Measurements from ENCODE around the gene HPGDS. TPM values are rescaled to one million over a fixed set of nuclear protein-coding genes. Genes with fewer than 3 reads are reported as not detected.
A peak's percentile ranks its signal among the peaks of the same experiment; 100 is the strongest.

Gene HPGDS
- polyA plus RNA-seq, 1 donor from 2014 or later, result not detected

DNA sequence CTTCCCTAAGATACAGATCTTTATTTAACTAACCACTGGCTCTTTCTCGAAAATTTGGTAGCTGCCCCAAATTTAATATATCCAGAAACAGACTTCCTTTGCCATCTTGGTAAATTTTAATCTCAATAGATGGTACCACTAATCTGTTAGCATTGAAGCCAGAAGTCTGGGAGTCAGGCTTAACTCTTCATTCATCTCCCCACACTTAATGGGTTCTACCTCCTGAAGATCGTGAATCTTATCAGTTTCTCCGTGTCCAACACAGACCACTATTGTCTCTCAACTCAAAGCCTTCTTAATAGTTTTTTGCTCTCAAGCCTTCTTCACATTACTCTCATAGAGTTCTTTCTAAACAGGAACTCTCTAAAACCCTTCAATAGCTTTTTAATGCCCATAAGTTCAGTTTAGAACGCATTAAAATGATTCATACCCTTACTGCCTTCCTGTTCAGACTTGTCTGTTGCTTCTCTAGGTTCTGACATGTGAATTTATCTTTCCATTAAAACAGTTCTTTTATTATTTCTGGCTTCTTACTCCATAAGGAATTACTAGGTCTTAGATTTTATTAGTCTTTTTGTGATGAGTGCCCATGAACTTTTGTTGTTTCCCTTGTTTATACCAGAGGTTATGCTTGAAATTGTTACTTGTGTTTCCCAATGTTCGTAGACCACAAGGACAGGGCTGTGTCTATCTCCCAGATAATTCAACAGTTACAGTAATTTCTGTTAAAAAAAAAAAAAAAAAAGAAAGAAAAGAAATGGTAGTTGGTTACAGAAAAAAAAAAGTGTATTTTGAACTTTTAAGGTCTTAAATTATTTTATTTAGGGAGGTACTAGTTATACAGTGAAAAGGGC, 80.2 kb downstream of the HPGDS start:
- Histone ChIP-seq H3K27ac (ENCODE audit: low read length) (no peak overlapping the region), H3K27me3 (ENCODE audit: insufficient read depth, low read depth, low read length) (no peaks in the 10 kb centered on the region)

DNA sequence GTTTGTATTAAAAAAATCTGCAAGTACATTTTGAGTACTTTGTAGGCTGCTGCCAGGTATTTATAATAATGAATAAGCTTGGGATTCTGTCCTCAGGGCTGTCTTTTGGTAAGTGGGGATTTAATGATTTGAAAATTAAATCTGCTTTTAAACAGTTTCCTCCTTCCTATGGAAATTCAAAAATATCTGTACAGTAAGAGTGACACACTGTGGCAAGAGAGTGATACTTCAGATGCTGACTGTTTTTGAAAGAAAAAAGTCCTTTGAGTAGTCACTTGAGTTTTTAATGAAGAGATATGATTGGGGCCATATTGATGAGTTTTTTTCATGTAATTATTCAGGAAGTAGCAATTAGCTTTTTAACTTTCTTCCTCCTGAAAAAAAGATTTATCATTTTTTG, 85.8 kb downstream of the HPGDS start:
- no peak for TF ChIP-seq EP300 (conservative IDR thresholded peaks at IDR 0.05; ENCODE audit: poor library complexity, severe bottlenecking)
- TF ChIP-seq EZH2 (IDR thresholded peaks at IDR 0.05; ENCODE audit: borderline replicate concordance, insufficient read depth, low read length, poor library complexity, severe bottlenecking), result no peak
- TF ChIP-seq TAF1 (IDR thresholded peaks at IDR 0.05; ENCODE audit: low read depth), result no peak
- peak; percentile 65 for TF ChIP-seq SMC3 (conservative IDR thresholded peaks at IDR 0.05; ENCODE audit: poor library complexity)
- TF ChIP-seq, protein P1, sequence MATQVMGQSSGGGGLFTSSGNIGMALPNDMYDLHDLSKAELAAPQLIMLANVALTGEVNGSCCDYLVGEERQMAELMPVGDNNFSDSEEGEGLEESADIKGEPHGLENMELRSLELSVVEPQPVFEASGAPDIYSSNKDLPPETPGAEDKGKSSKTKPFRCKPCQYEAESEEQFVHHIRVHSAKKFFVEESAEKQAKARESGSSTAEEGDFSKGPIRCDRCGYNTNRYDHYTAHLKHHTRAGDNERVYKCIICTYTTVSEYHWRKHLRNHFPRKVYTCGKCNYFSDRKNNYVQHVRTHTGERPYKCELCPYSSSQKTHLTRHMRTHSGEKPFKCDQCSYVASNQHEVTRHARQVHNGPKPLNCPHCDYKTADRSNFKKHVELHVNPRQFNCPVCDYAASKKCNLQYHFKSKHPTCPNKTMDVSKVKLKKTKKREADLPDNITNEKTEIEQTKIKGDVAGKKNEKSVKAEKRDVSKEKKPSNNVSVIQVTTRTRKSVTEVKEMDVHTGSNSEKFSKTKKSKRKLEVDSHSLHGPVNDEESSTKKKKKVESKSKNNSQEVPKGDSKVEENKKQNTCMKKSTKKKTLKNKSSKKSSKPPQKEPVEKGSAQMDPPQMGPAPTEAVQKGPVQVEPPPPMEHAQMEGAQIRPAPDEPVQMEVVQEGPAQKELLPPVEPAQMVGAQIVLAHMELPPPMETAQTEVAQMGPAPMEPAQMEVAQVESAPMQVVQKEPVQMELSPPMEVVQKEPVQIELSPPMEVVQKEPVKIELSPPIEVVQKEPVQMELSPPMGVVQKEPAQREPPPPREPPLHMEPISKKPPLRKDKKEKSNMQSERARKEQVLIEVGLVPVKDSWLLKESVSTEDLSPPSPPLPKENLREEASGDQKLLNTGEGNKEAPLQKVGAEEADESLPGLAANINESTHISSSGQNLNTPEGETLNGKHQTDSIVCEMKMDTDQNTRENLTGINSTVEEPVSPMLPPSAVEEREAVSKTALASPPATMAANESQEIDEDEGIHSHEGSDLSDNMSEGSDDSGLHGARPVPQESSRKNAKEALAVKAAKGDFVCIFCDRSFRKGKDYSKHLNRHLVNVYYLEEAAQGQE (IDR thresholded peaks at IDR 0.05; ENCODE audit: borderline replicate concordance), result no peak
- no peak for TF ChIP-seq POLR2AphosphoS5 (IDR thresholded peaks at IDR 0.05)
- TF ChIP-seq, protein P2, sequence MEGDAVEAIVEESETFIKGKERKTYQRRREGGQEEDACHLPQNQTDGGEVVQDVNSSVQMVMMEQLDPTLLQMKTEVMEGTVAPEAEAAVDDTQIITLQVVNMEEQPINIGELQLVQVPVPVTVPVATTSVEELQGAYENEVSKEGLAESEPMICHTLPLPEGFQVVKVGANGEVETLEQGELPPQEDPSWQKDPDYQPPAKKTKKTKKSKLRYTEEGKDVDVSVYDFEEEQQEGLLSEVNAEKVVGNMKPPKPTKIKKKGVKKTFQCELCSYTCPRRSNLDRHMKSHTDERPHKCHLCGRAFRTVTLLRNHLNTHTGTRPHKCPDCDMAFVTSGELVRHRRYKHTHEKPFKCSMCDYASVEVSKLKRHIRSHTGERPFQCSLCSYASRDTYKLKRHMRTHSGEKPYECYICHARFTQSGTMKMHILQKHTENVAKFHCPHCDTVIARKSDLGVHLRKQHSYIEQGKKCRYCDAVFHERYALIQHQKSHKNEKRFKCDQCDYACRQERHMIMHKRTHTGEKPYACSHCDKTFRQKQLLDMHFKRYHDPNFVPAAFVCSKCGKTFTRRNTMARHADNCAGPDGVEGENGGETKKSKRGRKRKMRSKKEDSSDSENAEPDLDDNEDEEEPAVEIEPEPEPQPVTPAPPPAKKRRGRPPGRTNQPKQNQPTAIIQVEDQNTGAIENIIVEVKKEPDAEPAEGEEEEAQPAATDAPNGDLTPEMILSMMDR (IDR thresholded peaks at IDR 0.05; ENCODE audit: poor library complexity, severe bottlenecking), result peak; percentile 52
- TF ChIP-seq MXI1 (conservative IDR thresholded peaks at IDR 0.05; ENCODE audit: poor library complexity, severe bottlenecking), result no peak
- peak; percentile 59 for TF ChIP-seq RAD21 (conservative IDR thresholded peaks at IDR 0.05)
- Histone ChIP-seq H3K27me3 (ENCODE audit: insufficient read depth, low read depth, low read length) (no peaks in the 10 kb centered on the region), H4K20me1 (ENCODE audit: insufficient read depth) (no peaks in the 10 kb centered on the region), H3F3A (ENCODE audit: insufficient read depth, low read length, poor library complexity, severe bottlenecking) (no peaks in the 10 kb centered on the region), H3K9me2 (ENCODE audit: insufficient read depth, low read length) (no peaks in the 10 kb centered on the region), H3K4me3 (ENCODE audit: low read length) (no peak overlapping the region), H3K9me3 (ENCODE audit: low read length) (no peaks in the 10 kb centered on the region), H2AFZ (ENCODE audit: low read depth, low read length) (no peak overlapping the region), H3K36me3 (ENCODE audit: insufficient read depth, low read length) (no peaks in the 10 kb centered on the region), H3K9ac (ENCODE audit: low read length) (no peak overlapping the region), H3K4me2 (ENCODE audit: low read length) (no peak overlapping the region), H3K79me2 (replicated peaks; ENCODE audit: insufficient read depth, low read length) (no peaks in the 10 kb centered on the region), H3K27ac (ENCODE audit: low read length) (no peak overlapping the region)

More for the DNA sequence above, 80.2 kb downstream of the HPGDS start:
- Histone ChIP-seq H4K20me1 (ENCODE audit: insufficient read depth) (no peaks in the 10 kb centered on the region), H3K9me2 (ENCODE audit: insufficient read depth, low read length) (no peaks in the 10 kb centered on the region), H3K4me2 (ENCODE audit: low read length) (no peak overlapping the region), H3K36me3 (ENCODE audit: insufficient read depth, low read length) (no peaks in the 10 kb centered on the region), H3K79me2 (replicated peaks; ENCODE audit: insufficient read depth, low read length) (no peaks in the 10 kb centered on the region), H3K4me3 (ENCODE audit: low read length) (no peak overlapping the region), H3F3A (ENCODE audit: insufficient read depth, low read length, poor library complexity, severe bottlenecking) (no peaks in the 10 kb centered on the region), H2AFZ (ENCODE audit: low read depth, low read length) (no peak overlapping the region), H3K9me3 (ENCODE audit: low read length) (no peaks in the 10 kb centered on the region), H3K9ac (ENCODE audit: low read length) (no peak overlapping the region)
- TF ChIP-seq POLR2AphosphoS5 (IDR thresholded peaks at IDR 0.05), result no peak
- no peak for TF ChIP-seq MXI1 (conservative IDR thresholded peaks at IDR 0.05; ENCODE audit: poor library complexity, severe bottlenecking)
- TF ChIP-seq, protein P2 (IDR thresholded peaks at IDR 0.05; ENCODE audit: poor library complexity, severe bottlenecking), result no peak
- no peak for TF ChIP-seq EZH2 (IDR thresholded peaks at IDR 0.05; ENCODE audit: borderline replicate concordance, insufficient read depth, low read length, poor library complexity, severe bottlenecking)
- no peak for TF ChIP-seq SMC3 (conservative IDR thresholded peaks at IDR 0.05; ENCODE audit: poor library complexity)
- no peak for TF ChIP-seq TAF1 (IDR thresholded peaks at IDR 0.05; ENCODE audit: low read depth)
- no peak for TF ChIP-seq RAD21 (conservative IDR thresholded peaks at IDR 0.05)
- no peak for TF ChIP-seq EP300 (conservative IDR thresholded peaks at IDR 0.05; ENCODE audit: poor library complexity, severe bottlenecking)
- TF ChIP-seq, protein P1 (IDR thresholded peaks at IDR 0.05; ENCODE audit: borderline replicate concordance), result no peak
